Panc1 (cell line): ENCODE results near the gene ZHX3. TPM values are rescaled to one million over a fixed set of nuclear protein-coding genes. Genes with fewer than 3 reads are reported as not detected.

Experiments used
- ATAC-seq: fragments of 200-7000 bp; cut with Tn5 transposase; 2 replicates; pipeline ENCODE4 v1.9.1; 2020; ENCODE audit warnings: mild to moderate bottlenecking, moderate library complexity
- BruUV-seq: library from RNA; stranded (reverse); fragments of 400-500 nt; replicated peaks from 2 replicates; lab custom pipeline; 2021; lab: Mats Ljungman, UMichigan
- CTCF ChIA-PET: fragments of 300-600 bp; sonication (Branson Sonifier 250); formaldehyde crosslinking; loops from one replicate; lab custom pipeline; 2022; ENCODE audit warnings: antibody characterized with exemption; lab: Charles Lee
- POLR2A ChIA-PET: fragments of 300-600 bp; sonication (Branson Sonifier 250); formaldehyde crosslinking; loops from one replicate; lab custom pipeline; 2022; ENCODE audit warnings: antibody characterized with exemption; lab: Charles Lee
- DNase-seq: peaks from one replicate; pipeline ENCODE4 v3.0.0-alpha.2; 2010; ENCODE audit warnings: low read depth, low spot score
- H3K27ac ChIP-seq: 2 replicates; pipeline ENCODE4 v1.5.1; 2011; ENCODE audit warnings: mild to moderate bottlenecking, low read length, inconsistent platforms
- H3K27me3 ChIP-seq: fragments of 200-500 bp; sonication (Bioruptor generic); 2 replicates; pipeline ENCODE4 v1.6.0; 2014; ENCODE audit warnings: low read length, inconsistent platforms; ENCODE audit not compliant: control insufficient read depth, insufficient read depth
- H3K36me3 ChIP-seq: fragments of 200-500 bp; sonication (Bioruptor generic); 2 replicates; pipeline ENCODE4 v1.5.1; 2014; ENCODE audit warnings: inconsistent platforms, mild to moderate bottlenecking, low read length, moderate library complexity; ENCODE audit not compliant: control insufficient read depth, insufficient read depth
- H3K4me1 ChIP-seq: 2 replicates; pipeline ENCODE4 v1.5.1; 2011; ENCODE audit warnings: inconsistent platforms, mild to moderate bottlenecking, low read length, moderate library complexity; ENCODE audit not compliant: control insufficient read depth, insufficient read depth
- H3K4me3 ChIP-seq, 2 experiments: 2 replicates each; pipeline ENCODE4 v1.5.1; 2011 to 2012; ENCODE audit warnings: low read depth in 2 of 2, low read length in 2 of 2, mild to moderate bottlenecking in 2 of 2, inconsistent platforms in 1 of 2, moderate library complexity in 1 of 2
- H3K9me3 ChIP-seq: fragments of 200-500 bp; sonication (Bioruptor generic); 2 replicates; pipeline ENCODE4 v1.5.1; 2014; ENCODE audit warnings: low read depth, mild to moderate bottlenecking, inconsistent platforms, low read length, moderate library complexity; ENCODE audit not compliant: control insufficient read depth, insufficient read depth
- CTCF ChIP-seq: fragments of 450-650 bp; IDR thresholded peaks from 2 replicates; pipeline ENCODE4 v1.5.1; 2017; ENCODE audit warnings: mild to moderate bottlenecking
- POLR2AphosphoS5 ChIP-seq: IDR thresholded peaks from 2 replicates; pipeline ENCODE4 v1.6.1; 2012; ENCODE audit warnings: mild to moderate bottlenecking, low read depth, low read length, moderate library complexity
- REST ChIP-seq, 2 experiments: IDR thresholded peaks; 2 replicates each; pipeline ENCODE4 v1.6.1; 2011 to 2012; ENCODE audit warnings: low read depth in 2 of 2, control low read depth in 1 of 2, low read length in 1 of 2, mild to moderate bottlenecking in 1 of 2, moderate library complexity in 1 of 2; ENCODE audit not compliant: insufficient read depth in 1 of 2
- SIN3A ChIP-seq: IDR thresholded peaks from 2 replicates; pipeline ENCODE4 v1.6.1; 2012; ENCODE audit warnings: low read depth, mild to moderate bottlenecking, low read length, moderate library complexity, borderline replicate concordance; ENCODE audit not compliant: insufficient read depth
- TCF7L2 ChIP-seq: IDR thresholded peaks from 2 replicates; pipeline ENCODE4 v1.6.1; 2011; ENCODE audit warnings: mild to moderate bottlenecking, low read depth, low read length, inconsistent platforms
- in situ Hi-C: cut with HindIII; loops from 2 replicates; pipeline ENCODE4 v1.10.0; 2016; ENCODE audit warnings: low sequenced_read_pairs, low pct_unique_long_range_greater_than_20kb
- intact Hi-C: fragments of 100-400 bp; cut with micrococcal nuclease; formaldehyde crosslinking; loops from one replicate; pipeline ENCODE4 v1.10.0; 2022; ENCODE audit not compliant: unreplicated experiment
- total RNA-seq: library from RNA; stranded (reverse); gene quantifications from one replicate; pipeline ENCODE4 v1.2.1, GENCODE V29; 2021; ENCODE audit not compliant: unreplicated experiment

ZHX3 gene
- total RNA-seq, 1 experiment from 2014 or later: 19.8 TPM

- BruUV-seq: no TSS peak
Measured at GRCh38 chr20:41259309-41259708, 58.2 kb downstream of the ZHX3 start.

GRCh38 chr20:41258474-41258873 is 59.1 kb downstream of the ZHX3 start:
- in situ Hi-C loops (no loop called here), intact Hi-C loops (no loop called here)
- Histone ChIP-seq H3K27me3 (no peaks in the 10 kb centered on the region), H3K9me3 (no peaks in the 10 kb centered on the region), H3K27ac (no peak overlapping the region), H3K36me3 (no peaks in the 10 kb centered on the region), H3K4me3 (no peak overlapping the region), H3K4me1 (no peaks in the 10 kb centered on the region)
- DNase-seq: no peak
- no TSS peak for BruUV-seq
- ChIA-PET POLR2A (no interaction called here), CTCF (no interaction called here)
- TF ChIP-seq SIN3A: no peak
- no peak for TF ChIP-seq TCF7L2
- no peak for TF ChIP-seq CTCF
- TF ChIP-seq REST (IDR thresholded peaks at IDR 0.05; ENCODE audit: insufficient read depth in 1 of 2, low read depth in 2 of 2, low read length in 1 of 2): no peak
- TF ChIP-seq POLR2AphosphoS5: no peak
- no peak for ATAC-seq

More at GRCh38 chr20:41259309-41259708, 58.2 kb downstream of the ZHX3 start:
- Histone ChIP-seq H3K36me3 (no peaks in the 10 kb centered on the region), H3K27me3 (no peaks in the 10 kb centered on the region), H3K9me3 (no peaks in the 10 kb centered on the region), H3K4me1 (no peaks in the 10 kb centered on the region), H3K27ac (no peak overlapping the region), H3K4me3 (no peak overlapping the region)
- ATAC-seq: no peak
- CTCF ChIA-PET: no interaction called here
- in situ Hi-C loops: no loop called here
- POLR2A ChIA-PET: no interaction called here
- TF ChIP-seq REST (IDR thresholded peaks at IDR 0.05; ENCODE audit: insufficient read depth in 1 of 2, low read depth in 2 of 2, low read length in 1 of 2) (no peak), SIN3A (no peak), CTCF (no peak), POLR2AphosphoS5 (no peak), TCF7L2 (no peak)
- no peak for DNase-seq
- intact Hi-C loops: no loop called here
